Measurements from ENCODE around the gene RBM47. TPM values are rescaled to one million over a fixed set of nuclear protein-coding genes. Genes with fewer than 3 reads are reported as not detected.

Gene RBM47
- polyA plus RNA-seq, 1 donor from 2014 or later: 1.7 TPM

- Histone ChIP-seq H4K20me1 (ENCODE audit: insufficient read depth) (no peaks in the 10 kb centered on the region), H2AFZ (ENCODE audit: low read depth, low read length) (no peak overlapping the region), H3K36me3 (ENCODE audit: insufficient read depth, low read length) (no peaks in the 10 kb centered on the region), H3K27ac (ENCODE audit: low read length) (no peak overlapping the region), H3K27me3 (ENCODE audit: insufficient read depth, low read depth, low read length) (no peaks in the 10 kb centered on the region), H3K9me3 (ENCODE audit: low read length) (no peaks in the 10 kb centered on the region), H3K9ac (ENCODE audit: low read length) (no peak overlapping the region), H3F3A (ENCODE audit: insufficient read depth, low read length, poor library complexity, severe bottlenecking) (no peaks in the 10 kb centered on the region), H3K9me2 (ENCODE audit: insufficient read depth, low read length) (no peaks in the 10 kb centered on the region), H3K4me3 (ENCODE audit: low read length) (no peak overlapping the region), H3K4me2 (ENCODE audit: low read length) (no peak overlapping the region), H3K79me2 (replicated peaks; ENCODE audit: insufficient read depth, low read length) (no peaks in the 10 kb centered on the region)
- TF ChIP-seq RAD21 (conservative IDR thresholded peaks at IDR 0.05): no peak
- TF ChIP-seq TAF1 (IDR thresholded peaks at IDR 0.05; ENCODE audit: low read depth): no peak
- TF ChIP-seq SMC3 (conservative IDR thresholded peaks at IDR 0.05; ENCODE audit: poor library complexity): no peak
- no peak for TF ChIP-seq REST (IDR thresholded peaks at IDR 0.05; ENCODE audit: borderline replicate concordance)
- TF ChIP-seq EP300 (conservative IDR thresholded peaks at IDR 0.05; ENCODE audit: poor library complexity, severe bottlenecking): no peak
- no peak for TF ChIP-seq POLR2AphosphoS5 (IDR thresholded peaks at IDR 0.05)
- no peak for TF ChIP-seq EZH2 (IDR thresholded peaks at IDR 0.05; ENCODE audit: borderline replicate concordance, insufficient read depth, low read length, poor library complexity, severe bottlenecking)
- no peak for TF ChIP-seq MXI1 (conservative IDR thresholded peaks at IDR 0.05; ENCODE audit: poor library complexity, severe bottlenecking)
- TF ChIP-seq CTCF (IDR thresholded peaks at IDR 0.05; ENCODE audit: poor library complexity, severe bottlenecking): no peak
These were observed 207.6 kb downstream of the RBM47 start for GRCh38 chr4:40421839-40422708.

DNA sequence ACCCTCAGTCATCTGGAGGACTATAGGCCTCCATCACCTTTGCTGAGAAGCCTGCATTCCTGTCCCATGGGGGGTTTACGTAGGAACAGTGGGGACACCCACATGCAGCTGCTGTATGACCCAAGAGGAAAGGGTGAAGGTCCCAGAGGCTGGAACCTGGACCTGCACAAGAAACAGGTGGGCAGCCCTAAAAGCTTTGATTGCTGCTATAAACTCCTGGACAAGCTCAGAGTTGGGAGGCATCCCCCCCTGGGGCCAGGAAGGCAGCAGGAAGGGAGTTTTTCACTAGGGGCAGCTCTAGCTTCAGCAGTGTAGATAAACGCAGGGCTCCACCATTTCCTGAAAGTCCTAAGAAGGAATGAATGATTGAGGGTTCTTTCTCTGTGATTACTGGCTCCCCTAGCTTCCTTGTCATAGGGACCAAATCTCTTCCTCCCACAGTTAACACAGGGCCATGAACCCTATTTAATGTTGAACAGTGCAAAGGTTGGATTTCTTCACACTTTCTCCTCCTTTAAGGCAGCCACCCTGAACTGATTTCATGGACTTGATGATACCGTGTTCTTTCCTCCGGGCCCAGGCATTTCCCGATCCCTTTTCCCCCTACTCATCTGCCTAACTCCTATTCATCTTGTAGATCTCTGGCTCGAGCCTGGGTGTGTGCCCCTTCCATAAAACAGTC, 210.3 kb downstream of the RBM47 start:
- Histone ChIP-seq H3K36me3 (ENCODE audit: insufficient read depth, low read length) (no peaks in the 10 kb centered on the region), H3K4me3 (ENCODE audit: low read length) (no peak overlapping the region), H2AFZ (ENCODE audit: low read depth, low read length) (no peak overlapping the region), H3K9ac (ENCODE audit: low read length) (no peak overlapping the region), H3K9me2 (ENCODE audit: insufficient read depth, low read length) (no peaks in the 10 kb centered on the region), H3K27me3 (ENCODE audit: insufficient read depth, low read depth, low read length) (no peaks in the 10 kb centered on the region), H3K4me2 (ENCODE audit: low read length) (no peak overlapping the region), H3F3A (ENCODE audit: insufficient read depth, low read length, poor library complexity, severe bottlenecking) (no peaks in the 10 kb centered on the region), H3K27ac (ENCODE audit: low read length) (no peak overlapping the region), H3K79me2 (replicated peaks; ENCODE audit: insufficient read depth, low read length) (no peaks in the 10 kb centered on the region), H4K20me1 (ENCODE audit: insufficient read depth) (no peaks in the 10 kb centered on the region), H3K9me3 (ENCODE audit: low read length) (no peaks in the 10 kb centered on the region)
- TF ChIP-seq MXI1 (conservative IDR thresholded peaks at IDR 0.05; ENCODE audit: poor library complexity, severe bottlenecking) (no peak), RAD21 (conservative IDR thresholded peaks at IDR 0.05) (no peak), EZH2 (IDR thresholded peaks at IDR 0.05; ENCODE audit: borderline replicate concordance, insufficient read depth, low read length, poor library complexity, severe bottlenecking) (no peak), CTCF (IDR thresholded peaks at IDR 0.05; ENCODE audit: poor library complexity, severe bottlenecking) (no peak), POLR2AphosphoS5 (IDR thresholded peaks at IDR 0.05) (no peak), REST (IDR thresholded peaks at IDR 0.05; ENCODE audit: borderline replicate concordance) (no peak), SMC3 (conservative IDR thresholded peaks at IDR 0.05; ENCODE audit: poor library complexity) (no peak), TAF1 (IDR thresholded peaks at IDR 0.05; ENCODE audit: low read depth) (no peak), EP300 (conservative IDR thresholded peaks at IDR 0.05; ENCODE audit: poor library complexity, severe bottlenecking) (no peak)

All from neural cell (in vitro differentiated cells).